ENCODE results near the gene TRIM2.

- TF ChIP-seq CTCF (conservative IDR thresholded peaks at IDR 0.05; ENCODE audit: low read depth, low read length): no peak
- TF ChIP-seq EZH2phosphoT487 (IDR thresholded peaks at IDR 0.05; ENCODE audit: borderline replicate concordance, low read length): no peak
- no peak for TF ChIP-seq EZH2 (IDR thresholded peaks at IDR 0.05; ENCODE audit: low read length, unreplicated experiment)
Observed at GRCh38 chr4:153372967-153373562, 168.8 kb downstream of the TRIM2 start.

All from PC-3 (cell line).